ENCODE results near the gene NKX1-1.

The NKX1-1 gene

GRCh38 chr4:1416051-1416947, 10.1 kb upstream of the NKX1-1 start:
- no peak for DNase-seq

- no peak for DNase-seq
Measured at GRCh38 chr4:1415681-1415981, 9.4 kb upstream of the NKX1-1 start.

- DNase-seq = no peak
Measured at GRCh38 chr4:1414831-1415680, 8.8 kb upstream of the NKX1-1 start.

GRCh38 chr4:1413687-1414479, 7.6 kb upstream of the NKX1-1 start:
- DNase-seq = no peak

GRCh38 chr4:1413204-1413663, 7.0 kb upstream of the NKX1-1 start:
- no peak for DNase-seq

- no peak for DNase-seq
Measured at GRCh38 chr4:1412376-1413203, 6.3 kb upstream of the NKX1-1 start.

- DNase-seq = no peak
Measured at GRCh38 chr4:1411436-1412375, 5.5 kb upstream of the NKX1-1 start.

GRCh38 chr4:1410491-1411325, 4.5 kb upstream of the NKX1-1 start:
- peak; percentile 34 to 49 for DNase-seq

- DNase-seq = no peak
Measured at GRCh38 chr4:1409491-1410425, 3.5 kb upstream of the NKX1-1 start.

GRCh38 chr4:1409079-1409478, 2.8 kb upstream of the NKX1-1 start:
- DNase-seq = no peak

- DNase-seq = no peak
Measured at GRCh38 chr4:1408418-1408817, 2.2 kb upstream of the NKX1-1 start.

GRCh38 chr4:1407657-1408333, 1.6 kb upstream of the NKX1-1 start:
- no peak for DNase-seq

GRCh38 chr4:1406981-1407656, 877 bp upstream of the NKX1-1 start:
- DNase-seq = no peak

GRCh38 chr4:1405636-1406393, 427 bp downstream of the NKX1-1 start:
- no peak for DNase-seq

GRCh38 chr4:1405254-1405635, 997 bp downstream of the NKX1-1 start:
- no peak for DNase-seq

GRCh38 chr4:1404573-1405253, 1.5 kb downstream of the NKX1-1 start:
- no peak for DNase-seq
